Glomerular endothelial cell (primary cell): Measurements from ENCODE around the gene RGMB. TPM values are rescaled to one million over a fixed set of nuclear protein-coding genes. Genes with fewer than 3 reads are reported as not detected.
A peak's percentile ranks its signal among the peaks of the same experiment; 100 is the strongest.

Source experiments
- DNase-seq: peaks from one replicate; pipeline ENCODE4 v3.0.0-alpha.2; 2011; ENCODE audit warnings: low read depth, low spot score; ENCODE audit errors: extremely low read depth
- total RNA-seq: library from RNA; depleted of rRNA; stranded (reverse); fragments of >200 nt; gene quantifications from 2 replicates; pipeline ENCODE4 v1.2.3, GENCODE V29; 2015

The RGMB gene
- total RNA-seq, 1 donor from 2014 or later = 75.4 TPM

- no peak for DNase-seq
These were observed 43.2 kb downstream of the RGMB start for GRCh38 chr5:98816582-98817222.

- DNase-seq = no peak
These were observed 52.3 kb downstream of the RGMB start for GRCh38 chr5:98825582-98826375.

GRCh38 chr5:98827161-98827560 lies 53.7 kb downstream of the RGMB start:
- DNase-seq = peak; percentile 23

- no peak for DNase-seq
These were observed 54.3 kb downstream of the RGMB start for GRCh38 chr5:98827588-98828284.

GRCh38 chr5:98836175-98836574 lies 62.7 kb downstream of the RGMB start:
- DNase-seq = no peak

GRCh38 chr5:98839469-98840383 lies 66.3 kb downstream of the RGMB start:
- no peak for DNase-seq

GRCh38 chr5:98840946-98841345 lies 67.5 kb downstream of the RGMB start:
- DNase-seq = no peak

- no peak for DNase-seq
These were observed 70.0 kb downstream of the RGMB start for GRCh38 chr5:98843481-98843880.

- no peak for DNase-seq
These were observed 71.4 kb downstream of the RGMB start for GRCh38 chr5:98844865-98845264.

GRCh38 chr5:98845878-98846277 lies 72.4 kb downstream of the RGMB start:
- no peak for DNase-seq

Other genes with a start within 250 kb of the RGMB start
- gene CHD1, start 155.3 kb downstream of the RGMB start, total RNA-seq = 45.9 and 47.1 TPM in 2 replicates